ENCODE measurements around the gene CANT1. TPM values are rescaled to one million over a fixed set of nuclear protein-coding genes. Genes with fewer than 3 reads are reported as not detected.

Gene CANT1
- total and polyA plus RNA-seq, 9 of the 15 experiments (the other 6 are each of a cell fraction or from before 2014, with no cell fraction given), result 2.7 to 66.4 (median 22.5) TPM

GRCh38 chr17:78986649-78987328 is 22.8 kb downstream of the CANT1 start (continued):
- TF ChIP-seq CTCFL (IDR thresholded peaks at IDR 0.05; ENCODE audit: borderline replicate concordance, insufficient read depth, low read depth, low read length, poor library complexity, severe bottlenecking) (no peak), ZNF75A (CRISPR knock-in tag; IDR thresholded peaks at IDR 0.05) (no peak), ZNF398 (CRISPR knock-in tag; IDR thresholded peaks at IDR 0.05) (no peak), POLR2AphosphoS2 (IDR thresholded peaks at IDR 0.05; ENCODE audit: low read length) (no peak; the same call in 1 of the 2 replicates), ZNF785 (CRISPR knock-in tag; IDR thresholded peaks at IDR 0.05) (no peak), ZNF324 (CRISPR knock-in tag; IDR thresholded peaks at IDR 0.05) (no peak), KDM2B (CRISPR knock-in tag; IDR thresholded peaks at IDR 0.05) (no peak), PRDM10 (IDR thresholded peaks at IDR 0.05; ENCODE audit: partially characterized antibody) (no peak), ARID3B (CRISPR knock-in tag; IDR thresholded peaks at IDR 0.05; ENCODE audit: borderline replicate concordance) (no peak), NR0B1 (IDR thresholded peaks at IDR 0.05; ENCODE audit: partially characterized antibody) (no peak), C11orf30 (IDR thresholded peaks at IDR 0.05; ENCODE audit: low read depth) (peak; percentile 80), PATZ1 (CRISPR knock-in tag; IDR thresholded peaks at IDR 0.05; ENCODE audit: borderline replicate concordance) (no peak)
